Amniotic epithelial cell (primary cell): ENCODE measurements around the gene DENND2A.

ENCODE experiments used
- DNase-seq: peaks from one replicate; pipeline ENCODE4 v3.0.0-alpha.2; 2010; ENCODE audit warnings: low read depth

Gene DENND2A

DNA sequence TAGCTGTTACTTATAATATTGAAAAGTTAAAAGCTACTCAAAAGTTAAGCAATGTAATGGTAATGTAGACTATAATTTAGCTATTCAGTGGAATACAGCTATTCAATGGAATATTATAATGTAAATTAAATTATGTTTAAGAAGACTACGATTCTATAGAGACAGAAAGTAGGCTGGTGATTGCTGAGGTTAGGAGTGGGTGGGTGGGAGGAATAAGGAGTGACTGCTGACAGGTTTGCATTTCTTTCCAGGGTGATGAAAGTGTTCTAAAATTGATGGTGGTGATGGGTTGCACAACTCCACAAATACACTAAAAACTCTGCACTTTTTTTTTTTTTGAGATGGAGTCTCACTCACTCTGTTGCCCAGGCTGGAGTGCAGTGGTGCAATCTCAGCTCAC is 21.4 kb downstream of the DENND2A start:
- no peak for DNase-seq

DNA sequence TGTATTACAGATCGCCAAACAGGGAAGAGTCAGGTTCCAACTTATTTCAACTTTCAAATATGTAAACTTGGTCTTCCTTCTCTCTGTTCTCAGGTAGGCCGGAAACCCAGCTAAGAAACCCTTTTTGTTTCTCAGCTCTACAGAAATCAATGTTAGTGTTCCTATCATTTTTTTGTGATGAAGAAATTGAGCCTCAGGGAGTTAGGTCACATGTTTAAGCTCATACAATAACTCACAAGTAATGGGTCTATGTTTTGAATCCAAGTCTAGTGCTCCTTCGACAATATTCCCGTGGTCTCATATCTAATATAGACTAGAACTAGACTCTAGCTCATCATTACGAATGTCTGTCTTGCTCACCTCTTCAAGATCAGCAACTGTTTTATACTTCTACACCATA is 22.3 kb downstream of the DENND2A start:
- no peak for DNase-seq

DNA sequence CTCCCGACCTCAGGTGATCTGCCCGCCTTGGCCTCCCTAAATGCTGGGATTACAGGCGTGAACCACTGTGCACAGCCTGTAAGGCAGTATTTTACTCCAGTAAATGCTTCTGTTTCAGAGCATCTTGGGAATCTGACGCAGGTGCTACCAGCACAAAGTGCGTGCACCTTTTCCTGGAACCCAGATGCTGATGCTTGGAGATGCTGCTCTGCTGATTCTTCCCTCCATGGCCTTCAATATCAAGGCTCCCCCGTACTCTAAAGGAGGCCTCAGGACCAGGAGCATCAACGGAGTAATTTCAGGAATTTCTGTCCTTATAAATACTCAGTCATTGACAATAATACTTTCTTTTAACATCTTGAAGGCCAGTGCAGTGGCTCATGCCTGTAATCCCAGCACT is 23.5 kb downstream of the DENND2A start:
- no peak for DNase-seq

DNA sequence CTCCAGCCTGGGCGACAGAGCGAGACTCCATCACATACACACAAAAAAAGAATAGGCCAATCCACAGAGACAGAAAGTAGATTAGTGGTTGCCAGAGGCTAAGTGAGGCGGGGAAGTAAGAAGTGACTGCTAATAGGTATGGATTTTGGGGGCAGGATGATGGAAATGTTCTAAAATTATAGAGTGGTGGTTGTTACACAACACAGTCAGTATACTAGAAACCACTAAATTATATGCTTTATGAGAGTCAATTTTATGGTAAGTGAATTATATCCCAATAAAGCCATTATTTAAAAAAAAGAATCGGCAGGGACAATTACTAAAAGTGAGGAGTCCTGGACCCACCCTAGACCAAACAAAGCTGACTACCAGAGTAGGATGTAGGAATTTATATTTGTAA is 24.3 kb downstream of the DENND2A start:
- no peak for DNase-seq

DNA sequence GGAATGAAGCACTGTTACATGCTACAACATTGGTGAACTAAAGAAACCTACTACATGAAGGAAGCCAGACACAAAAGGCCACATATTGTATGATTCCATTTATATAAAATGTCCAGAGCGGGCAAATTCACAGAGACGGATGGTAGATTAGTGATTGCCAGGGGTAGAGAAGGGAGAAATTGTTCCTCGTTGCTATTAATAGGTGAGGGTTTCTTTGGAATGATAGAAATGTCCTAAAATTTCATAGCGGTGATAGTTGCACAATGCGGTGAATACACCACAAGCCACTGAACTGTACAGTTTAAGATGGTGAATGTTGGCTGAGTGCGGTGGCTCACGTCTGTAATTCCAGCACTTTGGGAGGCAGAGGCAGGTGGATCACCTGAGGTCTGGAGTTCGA is 29.0 kb downstream of the DENND2A start:
- DNase-seq = no peak

DNA sequence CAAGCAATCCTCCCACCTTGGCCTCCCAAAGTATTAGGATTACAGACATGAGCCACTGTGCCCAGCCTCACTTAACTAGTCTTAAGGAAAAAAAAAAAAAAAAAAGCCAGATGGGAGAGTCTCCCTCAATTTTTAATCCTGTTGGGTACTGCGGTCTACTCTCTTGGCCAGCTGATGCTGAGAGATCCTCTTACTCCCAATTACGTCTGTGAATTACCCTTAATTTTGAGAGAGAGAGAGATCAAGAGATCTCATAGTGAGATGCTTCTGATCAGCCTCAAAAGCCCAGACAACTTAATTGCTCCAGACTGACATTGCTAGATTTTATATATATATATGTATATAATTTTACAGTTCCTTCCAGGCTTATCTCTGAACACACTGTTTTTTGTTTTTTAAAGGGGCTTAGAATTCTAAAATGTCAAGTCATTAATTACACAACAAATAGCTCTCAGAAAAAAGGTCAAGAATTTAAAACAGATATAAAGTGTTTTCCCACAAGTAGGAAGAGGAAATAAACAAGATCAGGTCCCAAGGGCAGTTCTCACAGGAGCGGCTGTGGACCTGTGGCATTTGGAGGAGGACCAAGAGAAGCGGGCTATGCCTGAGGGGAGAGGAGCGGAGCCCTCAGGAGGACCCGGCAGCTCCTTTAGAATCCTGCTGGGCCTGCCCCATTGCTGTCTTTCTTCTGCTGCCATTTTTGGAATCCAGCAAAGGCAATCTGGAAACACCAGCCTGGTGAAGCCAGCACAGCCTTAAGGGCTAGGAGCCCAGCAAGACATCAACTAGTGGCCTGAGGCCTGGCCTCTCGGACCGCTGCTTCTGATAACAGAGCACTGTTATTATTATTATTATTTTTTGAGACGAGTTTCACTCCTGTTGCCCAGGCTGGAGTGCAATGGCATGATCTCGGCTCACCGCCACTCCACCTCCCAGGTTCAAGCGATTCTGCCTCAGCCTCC is 30.1 kb downstream of the DENND2A start:
- DNase-seq = no peak

DNA sequence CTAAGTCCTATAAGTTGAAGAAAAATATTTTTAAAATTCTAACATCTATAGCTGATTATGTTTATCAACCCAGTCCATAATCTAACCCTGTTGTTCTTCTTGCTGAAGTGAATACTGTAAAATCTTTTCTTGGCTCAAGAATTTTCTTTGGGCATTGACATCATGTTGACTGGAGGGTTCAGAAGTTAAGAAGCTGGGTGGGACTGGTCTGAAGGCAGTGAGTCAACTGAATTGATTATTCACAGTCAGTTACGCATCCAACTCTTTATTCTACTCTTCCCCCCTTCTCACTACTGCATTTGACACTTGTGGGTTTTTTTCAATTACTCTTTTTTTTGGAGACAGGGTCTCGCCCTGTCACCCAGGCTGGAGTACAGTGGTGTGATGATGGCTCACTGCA is 31.0 kb downstream of the DENND2A start:
- DNase-seq = no peak

DNA sequence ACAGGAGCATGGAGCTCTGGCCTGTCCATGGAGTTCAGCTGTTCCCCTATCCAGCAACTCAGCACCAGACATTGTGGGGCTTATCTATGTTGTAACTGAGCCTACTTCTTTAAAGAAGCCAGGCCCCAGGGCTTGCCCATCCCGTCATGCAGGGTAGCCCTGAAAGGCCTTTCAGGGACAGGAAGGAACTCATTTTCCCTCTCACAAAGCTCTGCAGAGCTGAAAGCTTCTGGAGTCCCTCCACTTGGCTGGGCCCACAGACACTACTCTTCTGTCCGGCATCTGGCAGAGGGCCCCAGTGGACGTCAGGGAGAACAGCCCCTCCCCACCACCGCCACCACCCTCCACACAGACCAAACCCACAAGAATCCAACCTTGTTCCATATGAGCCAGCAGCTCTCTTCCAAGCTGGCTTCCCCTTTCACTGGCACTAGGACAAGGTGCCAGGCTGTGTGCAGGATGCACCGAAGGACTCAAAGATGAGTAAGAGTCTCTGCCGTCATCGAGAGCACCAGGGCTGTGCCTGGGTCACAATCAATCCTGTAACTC is 33.1 kb downstream of the DENND2A start:
- peak; percentile 9 for DNase-seq

DNA sequence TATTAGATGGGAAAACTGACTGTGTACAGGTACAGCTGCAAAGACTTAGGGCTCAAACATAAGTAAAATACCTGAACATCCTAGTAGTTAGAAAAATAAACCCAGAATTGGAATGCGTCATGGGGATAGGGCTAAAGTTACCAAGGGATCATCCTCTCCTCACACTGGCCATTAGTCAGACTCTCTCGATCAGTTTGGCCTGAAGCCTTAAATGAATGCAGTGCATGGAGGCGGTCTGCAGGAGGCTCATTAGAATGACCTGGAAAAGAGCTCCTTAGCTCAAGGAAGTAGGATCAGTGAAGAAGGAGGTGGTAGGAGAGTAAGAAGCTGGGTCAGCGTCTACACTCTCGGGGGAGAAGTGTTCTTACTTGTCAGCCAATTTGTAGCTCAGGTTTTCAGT is 35.3 kb downstream of the DENND2A start:
- DNase-seq = no peak

DNA sequence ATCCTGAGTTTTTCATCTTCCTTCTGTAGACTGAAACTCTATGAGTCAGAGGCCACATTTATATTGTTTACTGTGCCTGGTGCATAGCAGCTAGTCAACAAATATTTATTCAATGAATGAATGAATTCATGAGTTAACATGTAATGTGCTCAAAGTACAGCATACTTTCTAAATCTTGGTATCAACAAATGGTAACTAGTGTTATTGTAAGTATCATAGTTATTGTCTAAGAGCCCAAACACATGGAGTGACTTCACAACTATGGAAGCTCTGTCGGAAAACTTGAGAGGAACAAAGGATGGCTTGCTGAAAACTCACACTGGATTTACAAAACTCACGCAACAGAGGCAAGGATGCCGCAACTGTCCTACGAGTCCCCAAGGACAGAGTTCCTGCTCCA is 35.9 kb downstream of the DENND2A start:
- no peak for DNase-seq

DNA sequence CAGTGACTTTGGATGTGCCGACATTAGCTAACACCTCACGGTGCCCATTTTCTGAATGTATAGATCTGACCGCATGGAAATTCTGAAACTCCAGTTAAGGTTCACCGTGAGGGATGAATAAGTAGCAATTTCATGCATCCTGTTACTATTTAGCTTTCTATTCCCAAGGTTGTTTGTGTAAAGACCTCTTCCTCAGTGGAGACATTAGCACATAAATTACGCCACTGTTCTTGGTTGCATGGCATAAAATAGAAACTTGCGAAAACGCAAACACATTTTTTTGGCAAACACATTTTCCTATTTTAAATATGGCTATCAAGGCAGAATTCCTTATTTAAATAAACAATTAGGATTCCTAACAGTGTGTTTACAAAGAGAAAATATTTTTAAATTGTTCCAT is 36.5 kb downstream of the DENND2A start:
- no peak for DNase-seq

DNA sequence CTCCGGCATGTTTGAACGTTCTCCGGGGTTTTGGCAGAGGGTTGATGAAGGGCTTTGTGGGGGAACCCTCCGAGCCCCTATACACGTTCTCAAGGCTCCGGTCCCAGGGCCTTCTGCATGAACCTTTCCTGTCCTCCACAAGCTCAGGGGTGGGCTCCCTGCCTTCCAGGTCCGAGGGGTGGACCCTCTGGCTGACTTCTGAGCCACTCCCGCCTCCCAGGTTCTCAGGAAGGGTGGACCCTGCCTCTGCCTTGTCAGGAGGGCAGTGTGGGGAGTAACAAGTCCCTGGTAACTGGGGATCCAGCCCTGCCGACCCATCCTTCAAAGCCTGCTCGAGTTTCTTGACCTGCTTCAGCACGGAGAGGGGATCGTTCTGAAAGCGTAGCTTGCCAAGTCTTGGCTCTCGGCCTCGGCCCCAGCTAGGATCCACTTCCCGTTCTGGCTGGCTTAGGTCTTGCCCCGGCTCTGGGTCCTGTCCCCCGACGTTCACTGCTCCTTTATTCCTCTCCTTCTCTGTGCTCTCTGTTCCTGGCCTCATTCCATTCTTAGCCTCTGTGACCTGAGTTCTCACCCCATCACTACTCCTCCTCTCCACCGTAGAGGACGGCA is 38.9 kb downstream of the DENND2A start:
- no peak for DNase-seq

DNA sequence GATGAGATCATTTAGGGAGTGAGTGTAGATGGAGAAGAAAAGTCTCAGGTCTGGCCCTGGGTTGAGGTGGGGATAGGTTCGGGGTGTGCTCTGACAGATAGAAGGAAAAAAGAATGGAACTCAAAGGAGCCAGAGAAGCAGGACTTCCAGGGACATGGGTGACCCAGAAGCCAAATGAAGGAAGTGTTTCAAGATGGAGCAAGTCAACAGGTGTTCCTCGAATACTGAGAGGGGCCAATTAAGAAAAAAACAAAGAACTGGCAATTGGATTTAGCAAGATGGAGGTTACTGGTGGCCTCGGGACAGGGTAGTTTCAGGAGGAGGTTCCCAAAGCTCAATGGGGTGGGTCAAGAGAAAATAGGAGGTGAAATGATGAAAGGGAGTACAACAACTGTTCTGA is 40.3 kb downstream of the DENND2A start:
- DNase-seq = no peak

DNA sequence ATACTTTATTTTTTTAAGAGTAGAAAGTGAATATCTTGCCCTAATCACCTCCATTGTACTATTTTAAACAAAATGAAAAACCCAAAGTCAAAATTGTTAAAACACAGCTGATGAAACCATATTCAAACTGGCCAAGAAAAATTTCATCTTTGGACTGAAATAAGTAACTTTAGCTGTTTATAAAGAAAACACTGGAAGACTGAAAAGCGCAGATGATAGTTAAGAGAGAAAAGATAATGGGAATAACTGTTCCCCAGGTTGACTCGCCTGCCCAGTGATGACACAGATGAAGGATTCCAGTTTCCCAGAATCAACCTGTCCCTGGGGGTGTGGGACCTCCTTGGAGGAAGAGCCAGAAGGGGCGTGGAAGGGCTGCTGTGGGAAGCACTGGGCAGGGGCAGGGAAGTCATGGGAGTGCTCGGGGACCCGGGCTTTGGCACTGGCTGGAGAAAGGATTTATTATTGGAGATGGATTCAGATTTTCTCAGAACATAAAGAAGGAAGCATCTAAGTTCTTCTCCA is 43.1 kb downstream of the DENND2A start:
- DNase-seq = no peak

DNA sequence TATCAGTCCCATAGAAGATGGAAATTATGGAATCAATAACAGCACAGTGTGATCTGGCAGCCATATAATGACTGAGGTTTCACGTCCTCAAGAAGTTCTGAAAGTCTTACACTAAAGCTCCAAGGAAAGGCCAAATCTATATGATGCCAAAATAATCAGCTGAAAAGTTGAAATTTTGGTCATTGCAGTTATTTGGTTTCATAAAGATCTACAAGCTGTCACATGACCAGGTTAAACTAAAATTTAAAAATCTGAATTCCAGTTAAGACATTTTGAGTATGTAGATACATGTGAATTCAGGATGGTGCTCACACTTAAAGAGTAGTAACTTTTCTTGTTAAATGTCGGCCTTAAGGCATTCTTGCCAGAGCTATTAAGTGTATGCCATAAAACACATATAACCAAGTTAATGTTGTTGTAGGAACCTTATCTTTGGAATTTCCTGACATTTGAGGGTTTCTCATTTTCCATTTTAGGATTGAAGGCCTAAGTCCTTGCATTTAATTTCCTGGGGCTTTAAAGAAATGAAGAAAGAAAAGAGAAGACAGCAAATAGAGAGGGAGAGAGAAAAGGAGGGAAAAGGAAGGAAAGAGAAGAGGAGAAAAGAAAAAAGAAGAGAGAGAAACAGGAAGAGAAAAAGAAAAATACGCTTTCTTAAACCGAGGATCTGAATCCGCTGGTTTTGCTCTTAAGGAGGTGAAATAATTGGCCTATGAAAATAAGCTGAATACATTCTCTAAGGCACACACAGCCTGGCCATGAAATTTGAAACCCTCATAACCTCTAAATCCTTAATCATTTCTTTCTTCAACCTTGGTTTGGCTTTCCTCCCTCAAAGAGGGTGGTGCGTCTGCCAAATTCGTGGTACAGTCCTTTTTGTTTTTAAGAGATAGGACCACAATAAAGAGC is 43.8 kb downstream of the DENND2A start:
- no peak for DNase-seq

DNA sequence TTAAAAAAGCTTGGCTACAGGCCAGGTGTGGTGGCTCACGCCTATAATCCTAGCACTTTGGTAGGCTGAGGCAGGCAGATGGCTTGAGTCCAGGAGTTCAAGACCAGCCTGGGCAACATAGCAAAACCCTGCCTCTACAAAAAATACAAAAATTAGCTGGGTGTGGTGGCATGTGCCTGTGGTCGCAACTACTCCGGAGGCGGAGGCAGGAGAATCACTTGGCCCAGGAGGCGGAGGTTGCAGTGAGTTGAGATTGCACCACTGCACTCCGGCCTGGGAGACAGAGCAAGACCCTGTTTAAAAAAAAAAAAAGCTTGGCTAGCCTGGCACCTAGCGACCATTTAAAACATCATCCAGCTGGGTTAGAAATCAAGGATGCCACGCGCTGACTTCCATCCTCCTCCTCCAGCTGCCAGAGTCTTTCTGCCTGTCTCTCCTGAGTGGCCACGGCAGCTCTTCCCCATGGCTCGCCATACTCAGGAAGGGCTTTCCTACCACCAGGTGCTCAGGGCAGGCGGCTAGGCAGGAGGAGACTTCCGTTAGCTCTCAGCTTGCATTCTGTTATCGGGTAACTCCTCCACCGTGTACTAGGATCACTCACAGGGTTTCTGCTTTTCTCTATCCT is 45.0 kb downstream of the DENND2A start:
- DNase-seq = no peak

DNA sequence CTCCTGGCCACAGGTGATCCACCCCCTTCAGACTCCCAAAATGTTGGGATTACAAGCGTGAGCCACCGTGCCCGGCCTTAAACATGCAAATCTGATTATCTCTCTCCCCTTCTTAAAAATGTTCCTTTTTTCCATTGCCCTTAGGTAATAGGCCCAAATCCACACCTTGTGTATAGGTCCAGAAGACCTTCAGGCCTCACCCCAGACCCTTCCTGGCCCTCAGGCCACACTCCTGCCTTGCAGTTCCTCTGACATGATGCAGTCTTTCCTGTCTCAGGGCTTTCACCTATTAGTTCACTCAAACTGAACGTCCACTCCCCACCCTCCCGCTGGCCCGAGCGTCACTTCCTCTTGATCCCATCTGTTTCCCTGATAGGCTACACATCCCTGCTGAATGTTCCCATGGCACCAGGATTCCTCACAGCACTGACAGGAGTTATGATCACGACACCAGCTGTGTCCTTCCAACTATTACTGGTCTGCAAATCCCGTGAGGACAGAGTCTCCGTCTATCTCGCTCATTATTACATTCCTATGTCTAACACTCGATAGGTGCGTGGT is 46.4 kb downstream of the DENND2A start:
- no peak for DNase-seq

DNA sequence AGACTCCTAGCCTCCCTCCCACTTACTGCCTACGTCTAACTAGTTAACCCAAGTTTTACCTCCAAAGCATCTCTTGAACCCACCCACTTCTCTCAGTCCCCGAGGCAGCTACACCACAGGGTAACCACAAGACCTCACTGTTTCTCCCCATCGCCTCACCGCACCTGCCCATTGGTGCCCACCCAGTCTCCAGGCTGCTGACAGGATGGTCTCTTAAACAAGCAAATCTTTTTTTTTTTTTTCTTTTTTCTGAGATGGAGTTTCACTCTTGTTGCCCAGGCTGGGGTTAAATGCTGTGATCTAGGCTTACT is 47.0 kb downstream of the DENND2A start:
- no peak for DNase-seq

DNA sequence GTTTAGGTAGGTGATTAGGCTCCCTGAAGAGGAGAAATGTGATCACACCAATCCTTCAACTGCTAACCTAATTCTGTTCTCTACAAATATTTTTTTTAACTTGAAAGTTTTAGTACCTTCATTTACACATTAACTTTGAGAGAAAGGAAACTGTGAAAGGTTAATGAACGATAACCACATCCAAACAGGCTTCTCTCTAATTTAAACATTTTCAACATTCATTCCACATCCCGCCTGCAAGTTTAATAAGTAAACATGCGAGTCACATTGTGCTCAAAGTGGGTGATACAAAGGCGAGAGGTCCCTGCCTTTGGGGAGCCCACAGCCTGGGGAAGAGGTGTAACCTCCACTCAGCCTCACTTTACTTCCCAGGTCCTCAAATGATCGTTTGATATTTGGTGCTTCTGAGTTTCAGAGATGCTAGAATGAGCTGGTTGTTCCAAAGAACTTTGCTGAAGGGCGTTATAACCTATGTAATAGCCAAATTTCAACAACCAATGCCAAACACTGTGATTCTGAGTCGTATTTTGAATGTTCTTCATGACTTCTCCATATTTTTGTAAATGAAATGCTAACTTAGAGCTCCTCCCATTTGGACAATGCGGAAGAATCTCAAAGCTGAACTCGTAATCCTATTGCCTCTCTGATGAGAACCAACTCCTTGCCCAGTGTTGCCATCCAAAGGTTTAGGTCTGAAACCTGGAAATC is 47.5 kb downstream of the DENND2A start:
- DNase-seq = no peak

DNA sequence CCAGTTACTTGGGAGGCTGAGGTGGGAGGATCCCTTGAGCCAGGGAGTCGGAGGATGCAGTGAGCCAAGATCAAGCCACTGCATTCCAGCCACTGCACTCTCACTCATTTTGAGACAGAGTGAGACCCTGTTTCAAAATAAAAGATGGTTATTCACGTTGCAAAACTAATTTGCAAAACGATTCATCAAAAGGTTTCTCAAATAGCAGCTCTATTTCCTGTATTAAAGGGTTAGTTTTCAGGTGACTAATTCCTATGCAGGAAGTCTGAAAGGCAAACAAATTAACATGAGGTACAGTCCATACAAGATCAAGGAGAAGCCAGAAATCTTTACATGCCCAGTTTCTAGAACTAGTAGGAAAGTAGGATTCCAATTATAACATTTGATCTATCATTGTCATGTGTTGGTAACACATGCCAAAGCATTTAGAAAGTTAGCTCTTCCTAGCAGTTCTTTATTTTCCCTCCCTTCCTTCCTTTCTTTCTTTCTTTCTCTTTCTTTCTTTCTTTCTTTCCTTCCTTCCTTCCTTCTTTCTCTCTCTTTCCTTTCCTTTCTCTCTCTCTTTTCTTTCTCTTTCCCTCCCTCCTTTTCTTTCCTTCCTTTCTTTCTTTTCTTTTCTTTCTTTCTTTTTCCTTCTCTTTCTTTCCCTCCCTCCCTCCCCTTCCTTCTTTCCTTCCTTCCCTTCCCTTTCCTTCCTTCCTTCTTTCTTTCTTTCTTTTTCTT is 49.3 kb downstream of the DENND2A start:
- no peak for DNase-seq
